Common myeloid progenitor, CD34-positive (primary cell): ENCODE measurements around the gene KLHDC4.

Experiments
- CTCF ChIA-PET: fragments of 350-600 bp; sonication (Branson Sonifier 250); formaldehyde crosslinking; loops from one replicate; lab custom pipeline; 2021; ENCODE audit warnings: antibody characterized with exemption; lab: Charles Lee
- POLR2A ChIA-PET: fragments of 350-600 bp; sonication (Branson Sonifier 250); formaldehyde crosslinking; loops from one replicate; lab custom pipeline; 2021; ENCODE audit warnings: antibody characterized with exemption; lab: Charles Lee
- DNase-seq, 3 donors: peaks; one replicate each; pipeline versions ENCODE4 v3.0.0 to v3.0.0-alpha.2; 2013
- H3K27ac ChIP-seq, 2 experiments: 1 replicate in 1 of 2; 2 replicates in 1 of 2; pipeline ENCODE4 v1.7.0; 2013; ENCODE audit warnings: inconsistent platforms in 2 of 2, low read length in 2 of 2, mild to moderate bottlenecking in 2 of 2, low read depth in 1 of 2, moderate library complexity in 1 of 2; ENCODE audit not compliant: severe bottlenecking in 2 of 2, insufficient read depth in 1 of 2, poor library complexity in 1 of 2
- H3K27me3 ChIP-seq, 5 experiments: replicated peaks in 2 of 5; 1 replicate in 3 of 5; 2 replicates in 2 of 5; pipeline versions ENCODE4 v1.6.1 to v1.7.0; 2013; ENCODE audit warnings: low read length in 4 of 5, mild to moderate bottlenecking in 2 of 5, moderate library complexity in 2 of 5, inconsistent platforms in 1 of 5; ENCODE audit not compliant: insufficient read depth in 5 of 5, control insufficient read depth in 4 of 5
- H3K36me3 ChIP-seq, 4 experiments: 1 replicate in 2 of 4; 2 replicates in 2 of 4; pipeline versions ENCODE4 v1.6.1 to v1.7.0; 2013; ENCODE audit warnings: low read length in 3 of 4, control low read depth in 1 of 4, mild to moderate bottlenecking in 1 of 4; ENCODE audit not compliant: control insufficient read depth in 4 of 4, insufficient read depth in 4 of 4
- H3K4me1 ChIP-seq, 4 experiments: 1 replicate in 3 of 4; 2 replicates in 1 of 4; pipeline versions ENCODE4 v1.6.1 to v1.7.1; 2013; ENCODE audit warnings: low read length in 3 of 4, mild to moderate bottlenecking in 3 of 4, control low read depth in 1 of 4, inconsistent platforms in 1 of 4, moderate library complexity in 1 of 4; ENCODE audit not compliant: control insufficient read depth in 4 of 4, insufficient read depth in 4 of 4; ENCODE audit errors: control extremely low read depth in 1 of 4
- H3K4me3 ChIP-seq, 7 experiments: 1 replicate in 4 of 7; 2 replicates in 3 of 7; pipeline versions ENCODE4 v1.5.1 to v1.7.0; 2013; ENCODE audit warnings: mild to moderate bottlenecking in 7 of 7, low read length in 6 of 7, moderate library complexity in 6 of 7, inconsistent platforms in 2 of 7, low read depth in 2 of 7, control low read depth in 1 of 7; ENCODE audit not compliant: insufficient read depth in 4 of 7, control insufficient read depth in 1 of 7; ENCODE audit errors: extremely low read depth in 1 of 7
- H3K9me3 ChIP-seq, 5 experiments: 1 replicate in 4 of 5; 2 replicates in 1 of 5; pipeline versions ENCODE4 v1.6.1 to v1.7.1; 2013; ENCODE audit warnings: low read length in 4 of 5, mild to moderate bottlenecking in 2 of 5, inconsistent platforms in 1 of 5, low read depth in 1 of 5, moderate library complexity in 1 of 5; ENCODE audit not compliant: control insufficient read depth in 4 of 5, insufficient read depth in 2 of 5; ENCODE audit errors: control extremely low read depth in 1 of 5
- WGBS: methylation state at CpG from one replicate; pipeline ENCODE4 v1.1.5; 2013; ENCODE audit not compliant: insufficient coverage; 5-methylcytosine and 5-hydroxymethylcytosine counted together

Gene KLHDC4

GRCh38 chr16:87696726-87697125 lies 69.1 kb downstream of the KLHDC4 start:
- Histone ChIP-seq H3K9me3 (no peaks in the 10 kb centered on the region), H3K27ac (no peak overlapping the region), H3K27me3 (peaks cover 0 to 4% (median 0%) of the 10 kb centered on the region in 5 experiments), H3K4me3 (no peak overlapping the region), H3K36me3 (peaks cover 0 to 76% (median 21%) of the 10 kb centered on the region in 4 experiments), H3K4me1 (peaks cover 0 to 4% (median 2%) of the 10 kb centered on the region in 4 experiments)
- ChIA-PET POLR2A (no interaction called here), CTCF (no interaction called here)
- no peak for DNase-seq
- WGBS = 92% methylated on average over 18 of the region's 18 CpGs

GRCh38 chr16:87695534-87695933 lies 70.3 kb downstream of the KLHDC4 start:
- CTCF ChIA-PET = no interaction called here

GRCh38 chr16:87694441-87695125 lies 71.2 kb downstream of the KLHDC4 start:
- Histone ChIP-seq H3K4me3 (no peak overlapping the region), H3K27me3 (peaks cover 0 to 21% (median 0%) of the 10 kb centered on the region in 5 experiments), H3K36me3 (peaks cover 0 to 56% (median 15%) of the 10 kb centered on the region in 4 experiments), H3K9me3 (no peaks in the 10 kb centered on the region), H3K4me1 (peaks cover 0 to 8% (median 2%) of the 10 kb centered on the region in 4 experiments), H3K27ac (no peak overlapping the region)
- 98% methylated on average over 20 of the region's 20 CpGs for WGBS
- ChIA-PET CTCF (interaction anchor here (0.6 kb wide), 1 partner anchor 16 kb away, joined by 3 read pairs; no protein-coding TSS in a partner anchor), POLR2A (interaction anchor here (0.7 kb wide), 1 partner anchor 15 kb away, joined by 3 read pairs; no protein-coding TSS in a partner anchor)
- DNase-seq = no peak

More at GRCh38 chr16:87695534-87695933, 70.3 kb downstream of the KLHDC4 start:
- Histone ChIP-seq H3K9me3 (no peaks in the 10 kb centered on the region), H3K36me3 (peaks cover 0 to 65% (median 18%) of the 10 kb centered on the region in 4 experiments), H3K4me1 (peaks cover 0 to 8% (median 2%) of the 10 kb centered on the region in 4 experiments), H3K27me3 (peaks cover 0 to 15% (median 0%) of the 10 kb centered on the region in 5 experiments), H3K4me3 (no peak overlapping the region), H3K27ac (no peak overlapping the region)
- 100% methylated on average over 10 of the region's 12 CpGs for WGBS
- POLR2A ChIA-PET = no interaction called here
- no peak for DNase-seq

GRCh38 chr16:87693827-87694226 lies 72.0 kb downstream of the KLHDC4 start:
- POLR2A ChIA-PET = no interaction called here

GRCh38 chr16:87692756-87693155 lies 73.0 kb downstream of the KLHDC4 start:
- Histone ChIP-seq H3K9me3 (no peaks in the 10 kb centered on the region), H3K4me3 (no peak overlapping the region), H3K27ac (no peak overlapping the region), H3K27me3 (peaks cover 0 to 21% (median 0%) of the 10 kb centered on the region in 5 experiments), H3K36me3 (peaks cover 0 to 40% (median 11%) of the 10 kb centered on the region in 4 experiments), H3K4me1 (peaks cover 0 to 8% (median 2%) of the 10 kb centered on the region in 4 experiments)
- no peak for DNase-seq
- ChIA-PET CTCF (interaction anchor here (1.6 kb wide), 1 partner anchor 12 kb away, joined by 8 read pairs; no protein-coding TSS in a partner anchor), POLR2A (no interaction called here)
- 99% methylated on average over 11 of the region's 12 CpGs for WGBS

More at GRCh38 chr16:87693827-87694226, 72.0 kb downstream of the KLHDC4 start:
- H3K4me3 ChIP-seq = no peak overlapping the region
- no peak for DNase-seq
- H3K36me3 ChIP-seq = peaks cover 0 to 51% (median 13%) of the 10 kb centered on the region in 4 experiments
- peaks cover 0 to 8% (median 2%) of the 10 kb centered on the region in 4 experiments for H3K4me1 ChIP-seq
- H3K27me3 ChIP-seq = peaks cover 0 to 21% (median 0%) of the 10 kb centered on the region in 5 experiments
- whole genome bisulfite sequencing = 97% methylated on average over 16 of the region's 16 CpGs
- no peaks in the 10 kb centered on the region for H3K9me3 ChIP-seq
- no peak overlapping the region for H3K27ac ChIP-seq
- CTCF ChIA-PET = interaction anchor here (1.6 kb wide), 1 partner anchor 11 kb away, joined by 8 read pairs; no protein-coding TSS in a partner anchor

DNA sequence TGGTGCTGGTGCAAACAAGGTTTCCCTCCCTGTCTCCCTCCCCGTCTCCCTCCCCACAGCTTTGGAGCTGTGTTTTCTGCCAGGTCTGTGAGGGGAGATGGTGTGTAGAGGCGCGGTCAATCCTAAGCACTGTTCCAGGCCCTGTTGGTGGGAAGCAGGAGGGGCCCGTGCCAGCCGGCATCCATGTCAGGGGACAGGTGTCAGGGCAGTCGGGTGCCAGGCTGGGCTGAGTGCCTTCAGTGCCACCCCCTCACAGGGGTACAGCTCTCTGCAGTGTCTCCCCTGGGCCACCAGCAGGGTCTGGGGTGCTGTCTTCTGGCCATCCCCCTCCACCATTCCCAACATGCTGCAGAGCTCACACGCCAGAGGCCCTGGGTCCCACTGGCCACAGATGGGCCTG lies 73.6 kb downstream of the KLHDC4 start:
- POLR2A ChIA-PET = no interaction called here
- Histone ChIP-seq H3K27ac (no peak overlapping the region), H3K9me3 (no peaks in the 10 kb centered on the region), H3K4me1 (peaks cover 0 to 8% (median 2%) of the 10 kb centered on the region in 4 experiments), H3K27me3 (peaks cover 0 to 25% (median 0%) of the 10 kb centered on the region in 5 experiments), H3K4me3 (no peak overlapping the region), H3K36me3 (peaks cover 0 to 34% (median 9%) of the 10 kb centered on the region in 4 experiments)
- 92% methylated on average over 5 of the region's 7 CpGs for WGBS
- no peak for DNase-seq
- CTCF ChIA-PET = interaction anchor here (1.6 kb wide), 1 partner anchor 13 kb away, joined by 8 read pairs; no protein-coding TSS in a partner anchor

- H3K4me1 ChIP-seq = peaks cover 0 to 8% (median 2%) of the 10 kb centered on the region in 4 experiments
- no peak overlapping the region for H3K27ac ChIP-seq
- H3K9me3 ChIP-seq = no peaks in the 10 kb centered on the region
- peaks cover 0 to 29% (median 9%) of the 10 kb centered on the region in 4 experiments for H3K36me3 ChIP-seq
- CTCF ChIA-PET = no interaction called here
- DNase-seq = no peak
- 56% methylated on average over 7 of the region's 14 CpGs for WGBS
- H3K4me3 ChIP-seq = no peak overlapping the region
- POLR2A ChIA-PET = no interaction called here
- H3K27me3 ChIP-seq = peaks cover 0 to 28% (median 0%) of the 10 kb centered on the region in 5 experiments
Measured at GRCh38 chr16:87691686-87692079, 74.1 kb downstream of the KLHDC4 start.
